DND-41 (cell line): Measurements from ENCODE around the gene RGS3.

Experiments used
- ATAC-seq: fragments of 200-7000 bp; cut with Tn5 transposase; 3 replicates; pipeline ENCODE4 v1.9.1; 2021; ENCODE audit warnings: low read depth; ENCODE audit not compliant: insufficient read depth
- DNase-seq: peaks from one replicate; pipeline ENCODE4 v3.0.0-alpha.2; 2020
- H2AFZ ChIP-seq: 2 replicates; pipeline ENCODE4 v1.6.0; 2012; ENCODE audit warnings: low read depth, low read length
- H3K27ac ChIP-seq: 2 replicates; pipeline ENCODE4 v1.5.1; 2012; ENCODE audit warnings: low read length, inconsistent platforms
- H3K27me3 ChIP-seq: fragments of 200-600 bp; sonication (generic); 2 replicates; pipeline ENCODE4 v1.6.0; 2012; ENCODE audit warnings: low read length, mild to moderate bottlenecking, inconsistent platforms; ENCODE audit not compliant: insufficient read depth, poor library complexity
- H3K36me3 ChIP-seq: 2 replicates; pipeline ENCODE4 v1.5.1; 2012; ENCODE audit warnings: low read length, inconsistent platforms; ENCODE audit not compliant: insufficient read depth
- H3K4me1 ChIP-seq: 2 replicates; pipeline ENCODE4 v1.5.1; 2012; ENCODE audit warnings: mild to moderate bottlenecking, low read length; ENCODE audit not compliant: insufficient read depth
- H3K4me2 ChIP-seq: 2 replicates; pipeline ENCODE4 v1.6.0; 2012; ENCODE audit warnings: mild to moderate bottlenecking, moderate library complexity, low read length, inconsistent platforms; ENCODE audit not compliant: insufficient read depth
- H3K4me3 ChIP-seq, 2 experiments: fragments of 200-600 bp in 1 of 2; shearing (Covaris generic) in 1 of 2; 2 replicates each; pipeline ENCODE4 v1.5.1; 2012 to 2016; ENCODE audit warnings: inconsistent platforms in 2 of 2, low read length in 2 of 2, mild to moderate bottlenecking in 2 of 2, low read depth in 1 of 2, moderate library complexity in 1 of 2
- H3K79me2 ChIP-seq: 2 replicates; pipeline ENCODE4 v1.6.0; 2012; ENCODE audit warnings: low read length, inconsistent platforms; ENCODE audit not compliant: insufficient read depth
- H3K9ac ChIP-seq: 2 replicates; pipeline ENCODE4 v1.6.0; 2012; ENCODE audit warnings: low read depth, mild to moderate bottlenecking, inconsistent platforms, low read length, moderate library complexity
- H3K9me3 ChIP-seq: 2 replicates; pipeline ENCODE4 v1.5.1; 2012; ENCODE audit warnings: low read length, moderate library complexity, mild to moderate bottlenecking, inconsistent platforms; ENCODE audit not compliant: insufficient read depth, severe bottlenecking
- H4K20me1 ChIP-seq: 2 replicates; pipeline ENCODE4 v1.6.0; 2012; ENCODE audit warnings: low read length; ENCODE audit not compliant: insufficient read depth
- CTCF ChIP-seq: IDR thresholded peaks from 2 replicates; pipeline ENCODE4 v1.5.1; 2012; ENCODE audit warnings: borderline replicate concordance, low read length, moderate library complexity, mild to moderate bottlenecking; ENCODE audit not compliant: poor library complexity, severe bottlenecking; ENCODE audit errors: extremely low read depth
- EZH2 ChIP-seq: IDR thresholded peaks from 3 replicates; pipeline ENCODE4 v1.6.1; 2012; ENCODE audit warnings: borderline replicate concordance, low read depth, mild to moderate bottlenecking, moderate library complexity, low read length, inconsistent platforms; ENCODE audit not compliant: severe bottlenecking

Gene RGS3

DNA sequence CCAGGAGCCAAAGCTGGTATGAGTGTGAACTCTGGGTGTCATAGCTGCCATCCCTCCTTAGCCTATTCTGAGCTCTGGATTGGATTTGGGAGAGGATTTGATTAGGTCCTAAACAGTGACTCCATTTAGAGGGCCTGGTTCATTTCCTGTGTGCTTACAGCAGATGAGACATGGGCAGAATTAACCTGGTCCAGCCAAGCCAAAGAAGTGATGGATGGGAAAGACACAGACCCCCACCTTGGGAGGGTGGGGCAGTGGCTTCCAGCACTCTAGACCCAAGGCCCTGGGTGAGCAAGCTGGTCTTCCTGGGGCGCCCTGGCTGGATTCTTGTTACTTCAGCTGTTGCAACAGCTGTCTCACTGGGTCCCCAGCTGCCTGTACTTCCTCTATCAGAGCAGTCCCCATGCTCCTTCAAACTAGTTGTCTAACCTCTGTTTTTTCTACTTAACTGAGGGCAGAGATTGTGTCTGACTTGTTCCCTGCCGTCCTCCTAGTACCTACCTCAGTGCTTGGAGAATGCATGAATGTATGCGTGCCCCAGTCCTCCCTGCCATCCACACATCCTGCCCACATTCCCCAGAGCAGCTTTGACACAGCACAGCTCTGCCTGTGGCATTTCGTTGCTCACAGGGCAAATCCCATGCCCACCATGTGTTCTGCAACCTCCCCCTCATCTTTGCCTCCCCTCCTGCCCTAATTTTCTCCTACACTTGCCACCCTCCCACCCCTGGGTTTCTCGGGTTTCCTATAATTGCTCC lies 115.9 kb downstream of the RGS3 start:
- Histone ChIP-seq H3K4me3 (peak overlapping the region in 1 of 2 experiments; percentile 31; a peak in 1 of 4 replicates), H3K4me1 (peaks cover 57% of the 10 kb centered on the region), H3K36me3 (peaks cover 8% of the 10 kb centered on the region; the same call in 1 of the 2 replicates), H3K9me3 (no peaks in the 10 kb centered on the region), H4K20me1 (no peaks in the 10 kb centered on the region), H3K4me2 (peak overlapping the region; percentile 59), H3K9ac (peak overlapping the region; percentile 61), H2AFZ (no peak overlapping the region), H3K27me3 (no peaks in the 10 kb centered on the region), H3K27ac (peak overlapping the region; percentile 99), H3K79me2 (no peaks in the 10 kb centered on the region)
- peak; percentile 70 for DNase-seq
- no peak for TF ChIP-seq EZH2
- TF ChIP-seq CTCF: no peak
- peak; percentile 29 for ATAC-seq

DNA sequence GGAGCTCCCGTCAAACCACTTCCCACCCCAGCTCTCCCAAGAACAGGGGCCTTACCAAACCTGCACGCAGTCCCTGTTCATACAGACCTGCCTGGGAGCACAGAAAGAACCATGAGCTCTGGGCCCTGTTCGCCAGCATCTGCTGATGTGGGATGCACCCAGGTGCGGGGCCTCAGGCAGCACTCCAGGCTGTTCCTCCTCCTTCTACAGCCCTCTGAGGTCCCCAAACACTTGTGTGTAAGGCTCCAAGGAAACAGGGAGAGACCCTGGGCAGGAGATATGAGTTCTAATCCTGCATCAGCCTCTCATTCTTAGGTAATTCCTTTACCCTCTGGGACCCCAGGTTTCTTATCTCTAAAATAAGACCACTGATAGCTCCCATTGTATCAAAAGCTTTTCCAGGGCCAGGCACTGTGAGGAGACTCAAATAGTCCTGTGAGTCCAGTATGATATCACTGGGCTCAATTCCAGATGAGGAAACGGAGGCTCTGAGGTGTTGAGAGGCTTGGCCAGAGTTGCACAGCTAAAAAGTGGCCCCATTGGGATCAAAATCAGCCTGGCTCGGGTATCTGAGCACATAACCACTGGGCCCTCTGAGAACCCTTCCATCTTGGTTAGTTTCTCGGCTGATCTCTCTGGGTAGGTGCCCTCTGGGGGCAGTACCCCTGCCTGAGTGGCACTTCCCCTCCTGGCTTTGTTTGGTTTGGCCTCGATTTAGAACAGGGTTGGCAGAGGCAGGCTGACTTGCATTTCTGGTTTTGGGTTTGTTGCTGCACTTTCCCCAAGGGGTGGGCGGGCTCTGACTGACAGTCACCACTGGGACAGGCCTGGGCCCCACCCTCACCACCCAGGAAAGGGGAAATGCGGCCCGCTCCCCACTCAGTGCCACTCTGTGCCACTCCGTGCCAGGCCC lies 116.8 kb downstream of the RGS3 start:
- peak; percentile 17 for ATAC-seq
- H3K4me3 ChIP-seq: peak overlapping the region in 1 of 2 experiments; percentile 31; a peak in 1 of 4 replicates
- peak overlapping the region; percentile 35; the same call in 1 of the 2 replicates for H2AFZ ChIP-seq
- no peaks in the 10 kb centered on the region for H3K9me3 ChIP-seq
- H3K79me2 ChIP-seq: no peaks in the 10 kb centered on the region
- H3K36me3 ChIP-seq: peaks cover 10% of the 10 kb centered on the region; the same call in 1 of the 2 replicates
- H4K20me1 ChIP-seq: no peaks in the 10 kb centered on the region
- H3K27me3 ChIP-seq: no peaks in the 10 kb centered on the region
- peak overlapping the region; percentile 59 for H3K4me2 ChIP-seq
- H3K4me1 ChIP-seq: peaks cover 57% of the 10 kb centered on the region
- peak overlapping the region; percentile 99 for H3K27ac ChIP-seq
- TF ChIP-seq EZH2: no peak
- peak; percentile 29 for TF ChIP-seq CTCF
- peak overlapping the region; percentile 61 for H3K9ac ChIP-seq
- peak; percentile 77 for DNase-seq

GRCh38 chr9:113580954-113581311 lies 117.4 kb downstream of the RGS3 start:
- no peak for ATAC-seq
- no peak for DNase-seq
- TF ChIP-seq EZH2 (no peak), CTCF (no peak)
- Histone ChIP-seq H3K9me3 (no peaks in the 10 kb centered on the region), H2AFZ (0 out of 2 replicates have a peak overlapping the region, but pooled peaks have one; percentile 23), H3K9ac (peak overlapping the region; percentile 61), H3K36me3 (peaks cover 12% of the 10 kb centered on the region; the same call in 1 of the 2 replicates), H3K4me3 (peak overlapping the region in 1 of 2 experiments; percentile 52; a peak in 2 of 4 replicates), H3K27ac (peak overlapping the region; percentile 99), H3K27me3 (no peaks in the 10 kb centered on the region), H3K79me2 (no peaks in the 10 kb centered on the region), H3K4me1 (peaks cover 57% of the 10 kb centered on the region), H4K20me1 (no peaks in the 10 kb centered on the region), H3K4me2 (peak overlapping the region; percentile 59)
